HG02642 (cell line): ENCODE measurements around the gene KIAA1328.

Experiments
- ATAC-seq: cut with Tn5 transposase; IDR thresholded peaks from one replicate; pipeline ENCODE4 v1.9.1; 2021; ENCODE audit warnings: mild to moderate bottlenecking; ENCODE audit not compliant: unreplicated experiment, poor library complexity

KIAA1328 gene

GRCh38 chr18:37266290-37266689, 437.4 kb downstream of the KIAA1328 start:
- ATAC-seq, result no peak

- ATAC-seq, result no peak
Observed at GRCh38 chr18:37270038-37270665, 441.2 kb downstream of the KIAA1328 start.

- no peak for ATAC-seq
Observed at GRCh38 chr18:37270666-37271052, 441.7 kb downstream of the KIAA1328 start.

GRCh38 chr18:37272226-37272625, 443.3 kb downstream of the KIAA1328 start:
- no peak for ATAC-seq

GRCh38 chr18:37272841-37273240, 443.9 kb downstream of the KIAA1328 start:
- no peak for ATAC-seq

GRCh38 chr18:37274309-37275236, 445.6 kb downstream of the KIAA1328 start:
- ATAC-seq, result no peak

GRCh38 chr18:37275237-37275741, 446.4 kb downstream of the KIAA1328 start:
- ATAC-seq, result no peak

GRCh38 chr18:37276111-37276890, 447.4 kb downstream of the KIAA1328 start:
- ATAC-seq, result no peak

- ATAC-seq, result no peak
Observed at GRCh38 chr18:37277804-37278203, 448.9 kb downstream of the KIAA1328 start.
